HL-60 (cell line): ENCODE data around the gene SPINK4.

ENCODE experiments used
- CTCF ChIP-seq: IDR thresholded peaks from one replicate; pipeline ENCODE4 v1.5.1; 2011; ENCODE audit warnings: low read length, control low read depth, inconsistent platforms; ENCODE audit not compliant: insufficient read depth
- GABPA ChIP-seq: IDR thresholded peaks from 2 replicates; pipeline ENCODE4 v1.6.1; 2012; ENCODE audit warnings: low read depth
- POLR2AphosphoS5 ChIP-seq: IDR thresholded peaks from 2 replicates; pipeline ENCODE4 v1.6.1; 2012; ENCODE audit warnings: low read depth
- REST ChIP-seq: IDR thresholded peaks from 2 replicates; pipeline ENCODE4 v1.6.1; 2012; ENCODE audit warnings: low read depth; ENCODE audit not compliant: insufficient replicate concordance
- SPI1 ChIP-seq: IDR thresholded peaks from 2 replicates; pipeline ENCODE4 v1.6.1; 2012; ENCODE audit warnings: low read depth, mild to moderate bottlenecking, borderline replicate concordance

- no peak for TF ChIP-seq CTCF
- no peak for TF ChIP-seq POLR2AphosphoS5
- TF ChIP-seq REST, result no peak
- no peak for TF ChIP-seq SPI1
- TF ChIP-seq GABPA, result no peak
Measured at GRCh38 chr9:33270146-33270545, 30.2 kb downstream of the SPINK4 start.
